Retinal pigment epithelial cell (primary cell): Measurements from ENCODE around the gene TMED10.
A peak's percentile ranks its signal among the peaks of the same experiment; 100 is the strongest.

ENCODE experiments used
- DNase-seq: peaks from one replicate; pipeline ENCODE4 v3.0.0-alpha.2; 2010; ENCODE audit warnings: low read depth
- H3K4me3 ChIP-seq: 2 replicates; pipeline ENCODE4 v1.5.1; 2011; ENCODE audit warnings: mild to moderate bottlenecking, low read length, control low read depth, moderate library complexity
- CTCF ChIP-seq: conservative IDR thresholded peaks from 2 replicates; pipeline ENCODE4 v1.5.1; 2011; ENCODE audit warnings: low read depth, low read length, control low read depth, inconsistent platforms

The TMED10 gene

GRCh38 chr14:75175677-75176141 is 703 bp downstream of the TMED10 start:
- H3K4me3 ChIP-seq: peak overlapping the region; percentile 96
- no peak for TF ChIP-seq CTCF
- no peak for DNase-seq

- no peak for TF ChIP-seq CTCF
- no peak for DNase-seq
- no peak overlapping the region for H3K4me3 ChIP-seq
Observed at GRCh38 chr14:75174066-75174465, 2.3 kb downstream of the TMED10 start.

- no peak overlapping the region for H3K4me3 ChIP-seq
- TF ChIP-seq CTCF: no peak
Observed at GRCh38 chr14:75170772-75171171, 5.6 kb downstream of the TMED10 start.

GRCh38 chr14:75168586-75169335 is 7.7 kb downstream of the TMED10 start:
- no peak overlapping the region for H3K4me3 ChIP-seq
- DNase-seq: no peak
- no peak for TF ChIP-seq CTCF

More at GRCh38 chr14:75170772-75171171, 5.6 kb downstream of the TMED10 start:
- DNase-seq: no peak

GRCh38 chr14:75167325-75167724 is 9.1 kb downstream of the TMED10 start:
- DNase-seq: no peak
- TF ChIP-seq CTCF: no peak
- no peak overlapping the region for H3K4me3 ChIP-seq

- no peak for DNase-seq
- no peak overlapping the region for H3K4me3 ChIP-seq
- no peak for TF ChIP-seq CTCF
Observed at GRCh38 chr14:75165586-75166391, 10.6 kb downstream of the TMED10 start.

GRCh38 chr14:75164809-75165208 is 11.6 kb downstream of the TMED10 start:
- H3K4me3 ChIP-seq: no peak overlapping the region
- no peak for TF ChIP-seq CTCF
- no peak for DNase-seq
